Measurements from ENCODE around the gene PCSK5.
"Not testable (repeated sequence)": the region's sequence is repeated elsewhere in the genome, so short reads cannot be mapped to it uniquely, and the experiment has no call there.

The PCSK5 gene

DNA sequence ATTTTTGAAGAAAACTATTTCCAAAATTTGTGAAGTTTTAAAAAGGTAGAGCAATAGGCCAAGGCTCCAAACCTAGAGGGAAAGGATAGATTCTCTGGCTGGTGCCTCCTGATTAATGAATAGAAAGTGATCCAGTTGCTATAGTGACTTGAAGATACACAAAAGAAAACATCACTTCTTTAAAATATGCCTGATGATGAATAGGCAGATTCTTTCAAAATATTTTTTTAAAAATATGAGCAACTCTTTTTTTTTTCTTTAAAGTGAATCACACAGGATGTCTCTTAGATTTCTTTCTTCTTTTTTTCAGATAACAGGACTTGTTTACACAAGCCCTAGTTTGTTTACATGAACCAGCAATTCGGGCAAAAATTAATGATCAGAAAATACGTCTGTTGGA lies 379.3 kb downstream of the PCSK5 start:
- DNase-seq = peak; percentile 8

DNA sequence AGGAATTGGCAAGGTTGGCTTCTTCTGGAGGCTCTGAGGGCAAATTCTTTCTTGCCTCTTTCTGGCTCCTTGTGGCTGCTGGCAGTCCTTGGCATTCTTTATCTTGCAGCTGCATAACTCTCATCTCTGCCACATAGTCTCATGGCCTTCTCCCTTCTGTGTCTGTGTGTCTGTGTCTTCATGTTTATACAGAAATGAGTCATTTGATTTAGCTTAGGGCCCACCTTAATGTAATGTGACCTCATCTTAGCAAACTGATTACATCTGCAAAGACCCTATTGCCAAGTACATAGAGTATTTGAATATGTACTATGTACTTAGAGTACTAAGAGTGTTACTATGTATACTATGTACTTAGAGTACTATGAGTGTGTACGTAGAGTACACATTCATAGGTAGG lies 381.3 kb downstream of the PCSK5 start:
- no peak for DNase-seq

DNA sequence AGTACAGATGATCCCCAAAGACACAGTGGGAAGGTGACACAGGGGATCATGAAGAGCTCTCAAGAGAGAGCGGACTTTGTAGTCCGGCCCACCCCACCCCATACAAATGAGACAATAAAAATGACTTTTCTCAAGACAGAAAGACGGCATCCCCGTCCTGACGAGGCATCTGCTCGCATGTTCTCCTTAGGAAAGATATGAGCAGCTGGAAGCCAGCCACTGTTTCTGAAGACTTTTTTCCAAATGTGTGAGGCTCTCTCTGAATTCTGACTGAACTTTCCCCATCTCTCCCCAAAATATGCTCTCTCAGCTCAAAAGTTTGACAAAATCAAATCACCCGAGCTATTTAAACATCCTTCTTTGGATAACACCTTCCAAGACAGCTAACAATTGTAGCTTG lies 398.6 kb downstream of the PCSK5 start:
- DNase-seq = no peak

GRCh38 chr9:76289703-76290102 lies 399.2 kb downstream of the PCSK5 start:
- no peak for DNase-seq

DNA sequence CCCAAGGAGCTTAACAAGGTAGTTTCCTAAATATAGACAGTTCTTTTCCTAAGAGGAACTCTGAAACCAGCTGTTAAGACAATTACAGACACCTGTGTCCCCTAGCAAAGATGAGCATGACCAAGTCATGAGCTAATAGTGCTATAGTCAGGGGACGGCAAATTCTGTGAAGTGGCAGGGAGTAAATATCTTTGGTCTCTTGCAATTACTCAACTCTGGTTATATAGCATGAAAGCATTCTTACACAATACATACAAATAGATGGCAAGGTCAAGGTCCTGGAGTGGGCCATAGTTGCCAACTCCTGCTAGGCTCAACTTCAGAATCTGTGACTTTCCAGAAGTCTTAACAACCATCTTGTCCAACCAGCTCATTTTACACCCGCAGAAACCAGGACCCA lies 400.1 kb downstream of the PCSK5 start:
- DNase-seq = no peak

DNA sequence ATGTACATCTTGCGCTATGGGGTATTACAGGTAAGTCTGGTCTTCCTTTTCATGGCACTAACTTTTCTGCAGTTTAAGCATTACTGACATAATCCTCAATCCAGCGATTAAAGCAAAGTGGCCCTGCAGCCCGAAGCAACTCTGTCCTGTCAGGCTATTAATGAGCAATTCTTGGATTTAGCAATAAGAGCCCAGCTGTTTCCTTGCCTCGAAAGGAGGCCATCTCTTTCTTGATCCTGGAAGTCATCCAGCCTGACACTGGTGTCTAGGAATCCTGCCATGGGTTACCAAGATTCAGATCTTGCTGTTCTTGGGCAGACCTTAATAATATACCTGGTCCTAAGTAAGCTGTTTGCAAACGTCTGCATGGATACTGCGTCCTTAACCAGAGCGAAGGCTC lies 401.8 kb downstream of the PCSK5 start:
- DNase-seq = no peak

- no peak for DNase-seq
Observed at GRCh38 chr9:76292658-76293057, 402.2 kb downstream of the PCSK5 start.

DNA sequence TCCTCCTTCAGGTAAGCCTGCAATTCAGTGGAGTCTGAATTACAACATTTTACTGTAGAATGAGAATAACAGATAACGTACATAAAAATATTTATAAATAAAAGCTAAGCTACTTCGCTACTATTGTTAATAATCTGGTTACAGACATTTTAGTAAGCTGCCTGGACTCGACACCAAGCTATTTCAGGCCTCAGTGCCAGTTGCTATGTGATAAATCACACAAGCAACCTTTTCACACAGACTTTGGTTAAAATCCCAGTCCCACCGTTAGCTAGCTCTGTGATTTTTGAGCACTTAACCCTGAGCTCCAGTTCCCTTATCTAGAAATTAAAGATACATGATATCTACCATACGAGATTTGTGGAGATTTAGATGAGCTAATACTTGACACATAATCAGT lies 403.8 kb downstream of the PCSK5 start:
- DNase-seq = no peak

GRCh38 chr9:76296561-76297310 lies 406.3 kb downstream of the PCSK5 start:
- no peak for DNase-seq

DNA sequence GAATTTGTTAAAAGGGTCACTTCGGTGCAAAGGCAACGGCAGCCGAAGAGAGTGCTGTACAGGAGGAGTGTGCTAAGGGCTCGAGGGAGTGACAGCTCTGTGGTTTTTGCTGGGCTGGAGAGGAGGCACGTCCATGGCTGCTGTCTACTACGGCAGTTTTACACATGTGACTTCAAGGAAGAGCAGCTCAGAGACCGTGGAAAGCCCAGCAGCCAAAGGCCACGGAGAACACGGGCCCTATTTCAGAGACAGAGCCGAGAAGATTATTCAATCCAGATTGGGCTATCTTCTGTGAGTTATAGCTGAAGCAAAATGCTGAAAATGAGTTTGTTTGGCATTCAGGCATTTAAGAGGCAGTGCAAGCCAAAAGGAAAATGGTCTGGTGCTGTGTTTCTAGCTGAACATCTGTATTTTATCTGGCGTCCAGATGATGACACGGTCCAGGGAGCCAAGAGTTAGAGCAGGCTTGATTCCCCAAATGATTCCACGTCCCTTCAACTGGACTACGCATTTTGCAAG lies 407.3 kb downstream of the PCSK5 start:
- DNase-seq = no peak

- DNase-seq = no peak
Observed at GRCh38 chr9:76298521-76299144, 408.2 kb downstream of the PCSK5 start.

- no peak for DNase-seq
Observed at GRCh38 chr9:76302543-76302942, 412.1 kb downstream of the PCSK5 start.

- peak; percentile 54 for DNase-seq
Observed at GRCh38 chr9:76302947-76303550, 412.6 kb downstream of the PCSK5 start.

- DNase-seq = not testable (repeated sequence)
Observed at GRCh38 chr9:76307047-76307446, 416.6 kb downstream of the PCSK5 start.

- no peak for DNase-seq
Observed at GRCh38 chr9:76310577-76310976, 420.1 kb downstream of the PCSK5 start.

GRCh38 chr9:76310991-76311390 lies 420.5 kb downstream of the PCSK5 start:
- no peak for DNase-seq

- DNase-seq = no peak
Observed at GRCh38 chr9:76311537-76311936, 421.1 kb downstream of the PCSK5 start.

DNA sequence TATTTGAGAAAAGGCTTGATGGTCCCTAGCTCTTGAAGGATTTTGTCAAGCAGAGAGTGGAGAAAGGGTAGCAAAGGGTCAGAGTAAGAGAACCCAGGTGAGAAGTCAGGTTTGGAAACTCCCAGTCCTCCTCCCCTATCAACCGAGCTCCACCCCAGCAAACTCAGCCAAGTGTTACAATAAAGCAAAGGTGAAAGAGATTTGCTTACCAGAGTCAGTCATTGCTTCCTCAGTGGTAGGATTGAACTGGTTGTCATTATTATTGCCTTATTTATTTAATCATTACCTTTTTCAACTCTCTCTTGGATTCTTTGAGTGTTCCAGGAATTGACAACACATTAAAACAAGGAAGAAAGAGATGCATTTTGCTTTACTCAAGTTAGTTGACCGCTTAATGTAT lies 423.3 kb downstream of the PCSK5 start:
- DNase-seq = no peak

GRCh38 chr9:76314321-76314720 lies 423.8 kb downstream of the PCSK5 start:
- no peak for DNase-seq

- no peak for DNase-seq
Observed at GRCh38 chr9:76316069-76316468, 425.6 kb downstream of the PCSK5 start.

GRCh38 chr9:76319466-76319865 lies 429.0 kb downstream of the PCSK5 start:
- DNase-seq = not testable (repeated sequence)

GRCh38 chr9:76321195-76321828 lies 430.8 kb downstream of the PCSK5 start:
- DNase-seq = peak; percentile 55

DNA sequence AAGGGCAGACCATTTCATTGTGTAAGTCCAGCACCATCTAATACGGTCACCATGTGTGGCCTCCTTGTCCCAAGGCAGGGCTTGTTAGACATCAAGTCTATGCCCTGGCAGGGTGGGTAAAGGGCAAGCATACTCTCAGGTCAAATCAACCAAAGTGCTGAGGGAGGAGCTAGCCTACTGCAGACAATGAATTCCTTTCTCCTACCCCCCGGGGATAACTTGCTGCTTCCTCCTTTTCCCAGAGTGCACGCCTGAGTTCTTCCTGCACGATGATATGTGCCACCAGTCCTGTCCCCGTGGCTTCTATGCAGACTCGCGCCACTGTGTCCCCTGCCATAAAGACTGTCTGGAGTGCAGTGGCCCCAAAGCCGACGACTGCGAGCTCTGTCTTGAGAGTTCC lies 432.3 kb downstream of the PCSK5 start:
- no peak for DNase-seq

GRCh38 chr9:76323490-76323889 lies 433.0 kb downstream of the PCSK5 start:
- no peak for DNase-seq

All from HCEC 1CT (cell line).